Activated CD4-positive, alpha-beta T cell treated with anti-CD3 and anti-CD28 coated beads, Interleukin-2, amount 50 U/mL, for 48 hours (primary cell): ENCODE results near the gene VRK2.
"Not testable (repeated sequence)": the region's sequence is repeated elsewhere in the genome, so short reads cannot be mapped to it uniquely, and the experiment has no call there.

Source experiments
- DNase-seq, 2 experiments: peaks; one replicate each; pipeline ENCODE4 v3.0.0-alpha.2; 2020

The VRK2 gene

GRCh38 chr2:58110765-58111164 is 64.2 kb downstream of the VRK2 start:
- no peak for DNase-seq

GRCh38 chr2:58113563-58113962 is 67.0 kb downstream of the VRK2 start:
- not testable (repeated sequence) for DNase-seq

- no peak for DNase-seq
These were observed 74.1 kb downstream of the VRK2 start for GRCh38 chr2:58120626-58121229.

GRCh38 chr2:58122040-58122439 is 75.4 kb downstream of the VRK2 start:
- DNase-seq = no peak

- no peak for DNase-seq
These were observed 75.9 kb downstream of the VRK2 start for GRCh38 chr2:58122540-58122939.

GRCh38 chr2:58127111-58127510 is 80.5 kb downstream of the VRK2 start:
- no peak for DNase-seq

- DNase-seq = no peak
These were observed 83.6 kb downstream of the VRK2 start for GRCh38 chr2:58130238-58130637.

- no peak for DNase-seq
These were observed 84.8 kb downstream of the VRK2 start for GRCh38 chr2:58131191-58132011.

- no peak for DNase-seq
These were observed 86.8 kb downstream of the VRK2 start for GRCh38 chr2:58133395-58133794.

- no peak for DNase-seq
These were observed 89.3 kb downstream of the VRK2 start for GRCh38 chr2:58135861-58136260.

- DNase-seq = no peak
These were observed 90.6 kb downstream of the VRK2 start for GRCh38 chr2:58137221-58137620.

GRCh38 chr2:58137856-58138255 is 91.2 kb downstream of the VRK2 start:
- DNase-seq = no peak

- no peak for DNase-seq
These were observed 91.9 kb downstream of the VRK2 start for GRCh38 chr2:58138396-58139030.

- DNase-seq = no peak
These were observed 94.0 kb downstream of the VRK2 start for GRCh38 chr2:58140508-58141072.

GRCh38 chr2:58145769-58146168 is 99.2 kb downstream of the VRK2 start:
- DNase-seq = not testable (repeated sequence)

- no peak for DNase-seq
These were observed 100.1 kb downstream of the VRK2 start for GRCh38 chr2:58146707-58147106.

GRCh38 chr2:58155160-58155778 is 108.7 kb downstream of the VRK2 start:
- DNase-seq = no peak

- DNase-seq = no peak
These were observed 110.2 kb downstream of the VRK2 start for GRCh38 chr2:58156780-58157179.

GRCh38 chr2:58157754-58158153 is 111.1 kb downstream of the VRK2 start:
- DNase-seq = no peak

- no peak for DNase-seq
These were observed 111.9 kb downstream of the VRK2 start for GRCh38 chr2:58158481-58158880.

- no peak for DNase-seq
These were observed 117.3 kb downstream of the VRK2 start for GRCh38 chr2:58163913-58164312.

GRCh38 chr2:58168130-58168529 is 121.5 kb downstream of the VRK2 start:
- not testable (repeated sequence) for DNase-seq

- not testable (repeated sequence) for DNase-seq
These were observed 123.2 kb downstream of the VRK2 start for GRCh38 chr2:58169845-58170244.
